GM12878 (cell line): Measurements from ENCODE around the gene DMXL1. TPM values are rescaled to one million over a fixed set of nuclear protein-coding genes. Genes with fewer than 3 reads are reported as not detected.

ENCODE experiments used
- BHLHE40 ChIP-seq, 2 experiments: fragments of 450-650 bp in 1 of 2; IDR thresholded peaks; 2 replicates each; pipeline ENCODE4 v1.6.1; 2011 to 2017; ENCODE audit warnings: low read depth in 2 of 2, borderline replicate concordance in 1 of 2, improper control_type of control experiment in 1 of 2, low read length in 1 of 2, mild to moderate bottlenecking in 1 of 2
- CBX5 ChIP-seq: sonication (generic); IDR thresholded peaks from 2 replicates; pipeline ENCODE4 v1.6.1; 2016; ENCODE audit warnings: low read depth, moderate library complexity, mild to moderate bottlenecking, inconsistent platforms
- CEBPZ ChIP-seq: fragments of 150-350 bp; IDR thresholded peaks from 2 replicates; pipeline ENCODE4 v1.6.1; 2016; ENCODE audit warnings: low read depth, low read length
- CTCF ChIP-seq, 3 experiments: IDR thresholded peaks in 2 of 3; conservative IDR thresholded peaks in 1 of 3; 2 replicates each; pipeline ENCODE4 v1.5.1; 2011; ENCODE audit warnings: low read depth in 3 of 3, low read length in 3 of 3, mild to moderate bottlenecking in 3 of 3, control low read depth in 2 of 3, moderate library complexity in 2 of 3, inconsistent platforms in 1 of 3, mixed read lengths in 1 of 3; ENCODE audit not compliant: control insufficient read depth in 2 of 3, insufficient read depth in 1 of 3; ENCODE audit errors: extremely low read depth in 1 of 3
- CUX1 ChIP-seq: IDR thresholded peaks from 2 replicates; pipeline ENCODE4 v1.6.1; 2012; ENCODE audit warnings: improper control_type of control experiment, low read depth, low read length; ENCODE audit not compliant: insufficient replicate concordance
- EZH2 ChIP-seq: IDR thresholded peaks from 2 replicates; pipeline ENCODE4 v1.6.1; 2012; ENCODE audit warnings: low read depth, mild to moderate bottlenecking, control low read depth, inconsistent platforms, low read length, borderline replicate concordance; ENCODE audit not compliant: control insufficient read depth
- IRF4 ChIP-seq: IDR thresholded peaks from 2 replicates; pipeline ENCODE4 v1.6.1; 2011; ENCODE audit warnings: low read depth, low read length
- NBN ChIP-seq: fragments of 450-650 bp; IDR thresholded peaks from 2 replicates; pipeline ENCODE4 v1.6.1; 2016
- NFXL1 ChIP-seq: fragments of 450-650 bp; IDR thresholded peaks from 2 replicates; pipeline ENCODE4 v1.6.1; 2017; ENCODE audit warnings: antibody characterized with exemption, mild to moderate bottlenecking, borderline replicate concordance
- NR2C1 ChIP-seq: fragments of 450-650 bp; IDR thresholded peaks from 2 replicates; pipeline ENCODE4 v1.6.1; 2017; ENCODE audit warnings: antibody characterized with exemption, mild to moderate bottlenecking, moderate library complexity
- POU2F2 ChIP-seq: IDR thresholded peaks from 3 replicates; pipeline ENCODE4 v1.6.1; 2011; ENCODE audit warnings: low read depth, mild to moderate bottlenecking, low read length, borderline replicate concordance
- RAD51 ChIP-seq: fragments of 450-650 bp; IDR thresholded peaks from 2 replicates; pipeline ENCODE4 v1.6.1; 2016; ENCODE audit warnings: moderate library complexity, mild to moderate bottlenecking, inconsistent platforms
- RELB ChIP-seq: fragments of 450-650 bp; IDR thresholded peaks from 2 replicates; pipeline ENCODE4 v1.6.1; 2017; ENCODE audit warnings: low read depth, mild to moderate bottlenecking, moderate library complexity
- SIN3A ChIP-seq: IDR thresholded peaks from 2 replicates; pipeline ENCODE4 v1.6.1; 2012; ENCODE audit warnings: low read depth, low read length, improper control_type of control experiment
- ZBED1 ChIP-seq: IDR thresholded peaks from 2 replicates; pipeline ENCODE4 v1.6.1; 2016; ENCODE audit warnings: borderline replicate concordance
- ZNF274 ChIP-seq: IDR thresholded peaks from one replicate; pipeline ENCODE4 v1.8.0; 2011; ENCODE audit not compliant: insufficient read length, insufficient read depth
- polyA plus RNA-seq, 11 experiments: library from polyadenylated mRNA; depleted of rRNA in 4 of 11; unstranded in 6 of 11; stranded (reverse) in 5 of 11; fragments of >200 nt; fragmentation: Nextera tagmentation in 4 of 11; fragmentation: Illumina TruSeq in 1 of 11; extraction: Ambion mirVana in 4 of 11; extraction: Trizol in 1 of 11; gene quantifications; 1 replicate in 1 of 11; 2 replicates in 10 of 11; pipeline versions ENCODE4 v1.2.1 to v1.2.3, GENCODE V29; 2011 to 2016; ENCODE audit warnings: inconsistent platforms in 2 of 11, missing spikeins in 2 of 11, low read depth in 1 of 11
- total RNA-seq, 4 experiments: library from RNA; depleted of rRNA in 3 of 4; stranded (reverse); fragments of >200 nt in 3 of 4; fragmentation: Illumina TruSeq in 1 of 4; extraction: Trizol in 1 of 4; gene quantifications; 2 replicates each; pipeline versions ENCODE4 v1.2.1 to v1.2.3, GENCODE V29; 2013 to 2021
- TF ChIP-seq, protein P1 (sequence below): IDR thresholded peaks from 2 replicates; pipeline ENCODE4 v1.6.1; 2011; ENCODE audit warnings: low read depth, mild to moderate bottlenecking, low read length, moderate library complexity, borderline replicate concordance; ENCODE audit errors: extremely low read depth

Gene DMXL1
- total and polyA plus RNA-seq, 10 of the 15 experiments (the other 5 are each of a cell fraction or from before 2014, with no cell fraction given) = 9.1 to 67.7 (median 34.1) TPM

GRCh38 chr5:119275601-119276173 is 204.8 kb downstream of the DMXL1 start (continued):
- no peak for TF ChIP-seq CEBPZ
- no peak for TF ChIP-seq CTCF (IDR thresholded peaks at IDR 0.05 in 2 of 3, conservative IDR thresholded peaks at IDR 0.05 in 1 of 3; ENCODE audit: control insufficient read depth in 2 of 3, extremely low read depth in 1 of 3, insufficient read depth in 1 of 3, low read depth in 3 of 3, low read length in 3 of 3)
- TF ChIP-seq NFXL1 = no peak
- TF ChIP-seq RAD51 = no peak
- no peak for TF ChIP-seq IRF4
- TF ChIP-seq CBX5 = no peak
- TF ChIP-seq NBN = peak; percentile 79; the same call in 1 of the 2 replicates
- peak; percentile 44; the same call in 1 of the 2 replicates for TF ChIP-seq RELB
- TF ChIP-seq EZH2 = no peak
- peak; percentile 10 for TF ChIP-seq CUX1
- TF ChIP-seq NR2C1 = no peak
- TF ChIP-seq, protein P1, sequence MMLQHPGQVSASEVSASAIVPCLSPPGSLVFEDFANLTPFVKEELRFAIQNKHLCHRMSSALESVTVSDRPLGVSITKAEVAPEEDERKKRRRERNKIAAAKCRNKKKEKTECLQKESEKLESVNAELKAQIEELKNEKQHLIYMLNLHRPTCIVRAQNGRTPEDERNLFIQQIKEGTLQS = no peak
- TF ChIP-seq BHLHE40 (IDR thresholded peaks at IDR 0.05; ENCODE audit: borderline replicate concordance in 1 of 2, low read depth in 2 of 2, low read length in 1 of 2) = no peak
- TF ChIP-seq ZBED1 = no peak
- peak; percentile 74; the same call in 1 of the 3 replicates for TF ChIP-seq POU2F2
- TF ChIP-seq ZNF274 = no peak
- TF ChIP-seq SIN3A = no peak
